Hematopoietic multipotent progenitor cell treated with erythropoietin and hydrocortisone succinate and interleukin-3 and kit ligand, for 15 days (in vitro differentiated cells): ENCODE data around the gene ABCG4.
"Not testable (repeated sequence)": the region's sequence is repeated elsewhere in the genome, so short reads cannot be mapped to it uniquely, and the experiment has no call there.

ENCODE experiments used
- DNase-seq: peaks from one replicate; pipeline ENCODE4 v3.0.0-alpha.2; 2015; ENCODE audit warnings: low spot score

The ABCG4 gene

DNA sequence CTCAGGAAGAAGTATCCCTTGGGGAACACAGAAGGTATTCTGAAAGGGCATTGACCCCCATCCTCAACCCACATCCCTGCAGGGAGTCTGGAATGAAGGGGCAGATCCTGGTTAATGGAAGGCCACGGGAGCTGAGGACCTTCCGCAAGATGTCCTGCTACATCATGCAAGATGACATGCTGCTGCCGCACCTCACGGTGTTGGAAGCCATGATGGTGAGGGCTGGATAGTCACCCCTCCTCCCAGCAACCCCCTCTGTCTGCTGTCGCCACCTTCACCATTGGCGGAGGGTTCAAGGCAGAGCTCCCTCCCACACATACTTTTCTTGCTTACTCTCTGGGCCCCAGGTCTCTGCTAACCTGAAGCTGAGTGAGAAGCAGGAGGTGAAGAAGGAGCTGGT is 5.3 kb downstream of the ABCG4 start:
- DNase-seq: no peak

DNA sequence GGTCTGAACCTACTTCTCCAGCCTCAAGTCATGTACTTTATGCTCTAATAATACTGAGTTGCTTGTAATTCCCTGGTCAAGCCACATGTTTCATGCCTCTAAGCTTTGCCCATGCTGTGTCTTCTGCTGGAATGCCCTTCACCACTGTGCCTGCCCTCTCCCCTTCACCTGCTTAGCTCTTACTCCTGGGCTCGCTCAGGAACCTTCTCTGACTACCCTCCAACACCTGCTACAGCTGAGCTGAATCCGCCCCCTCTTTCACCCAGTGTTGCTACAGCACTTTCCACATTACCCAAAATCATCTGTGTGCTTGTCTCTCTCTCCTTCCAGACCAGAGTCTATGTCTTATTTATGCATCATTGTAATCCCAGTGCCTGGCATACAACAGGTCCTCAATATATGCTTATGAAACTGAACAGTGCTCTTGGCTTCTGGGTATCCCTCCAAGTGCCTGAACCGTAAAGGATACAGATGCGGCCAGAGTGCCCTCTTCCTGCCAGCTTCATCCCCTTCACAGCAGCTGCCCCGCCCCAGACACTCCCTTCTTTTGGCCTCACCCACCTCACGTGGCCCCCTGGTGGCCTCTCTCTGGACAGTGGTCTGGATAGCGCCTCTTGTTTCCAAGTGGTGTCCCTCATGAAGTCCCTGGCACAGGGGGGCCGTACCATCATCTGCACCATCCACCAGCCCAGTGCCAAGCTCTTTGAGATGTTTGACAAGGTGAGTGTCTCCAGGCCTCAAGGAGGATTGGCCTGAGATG is 7.1 kb downstream of the ABCG4 start:
- peak; percentile 44 for DNase-seq

DNA sequence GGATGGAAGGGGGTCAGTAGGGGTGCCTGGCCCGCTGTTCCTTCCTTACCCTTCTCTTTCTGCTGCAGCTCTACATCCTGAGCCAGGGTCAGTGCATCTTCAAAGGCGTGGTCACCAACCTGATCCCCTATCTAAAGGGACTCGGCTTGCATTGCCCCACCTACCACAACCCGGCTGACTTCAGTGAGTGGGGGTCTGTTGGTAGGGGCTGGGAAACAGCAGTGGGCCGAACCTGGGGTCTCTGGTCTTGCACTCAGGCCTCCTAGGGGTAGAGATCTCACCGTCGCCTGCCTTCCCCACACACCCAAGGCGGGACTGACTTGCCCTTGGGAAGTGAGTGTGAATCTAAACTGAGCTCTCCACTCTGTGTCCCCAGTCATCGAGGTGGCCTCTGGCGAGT is 7.6 kb downstream of the ABCG4 start:
- no peak for DNase-seq

- no peak for DNase-seq
Observed at GRCh38 chr11:119157063-119157462, 8.2 kb downstream of the ABCG4 start.

- DNase-seq: no peak
Observed at GRCh38 chr11:119158467-119158866, 9.6 kb downstream of the ABCG4 start.

- no peak for DNase-seq
Observed at GRCh38 chr11:119160151-119160550, 11.3 kb downstream of the ABCG4 start.

GRCh38 chr11:119161871-119162270 is 13.0 kb downstream of the ABCG4 start:
- DNase-seq: no peak

- DNase-seq: no peak
Observed at GRCh38 chr11:119166368-119167076, 17.7 kb downstream of the ABCG4 start.

DNA sequence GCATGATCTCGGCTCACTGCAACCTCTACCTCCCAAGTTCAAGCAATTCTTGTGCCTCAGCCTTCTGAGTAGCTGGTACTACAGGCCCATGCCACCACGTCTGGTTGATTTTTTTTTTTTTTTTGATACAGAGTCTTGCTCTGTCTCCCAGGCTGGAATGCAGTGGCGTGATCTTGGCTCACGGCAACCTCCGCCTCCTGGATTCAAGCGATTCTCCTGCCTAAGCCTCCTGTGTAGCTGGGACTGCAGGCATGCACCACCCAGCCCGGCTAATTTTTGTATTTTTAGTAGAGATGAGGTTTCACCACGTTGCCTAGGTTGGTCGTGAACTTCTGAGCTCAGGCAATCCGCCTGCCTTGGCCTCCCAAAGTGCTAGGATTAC is 18.2 kb downstream of the ABCG4 start:
- DNase-seq: not testable (repeated sequence)

DNA sequence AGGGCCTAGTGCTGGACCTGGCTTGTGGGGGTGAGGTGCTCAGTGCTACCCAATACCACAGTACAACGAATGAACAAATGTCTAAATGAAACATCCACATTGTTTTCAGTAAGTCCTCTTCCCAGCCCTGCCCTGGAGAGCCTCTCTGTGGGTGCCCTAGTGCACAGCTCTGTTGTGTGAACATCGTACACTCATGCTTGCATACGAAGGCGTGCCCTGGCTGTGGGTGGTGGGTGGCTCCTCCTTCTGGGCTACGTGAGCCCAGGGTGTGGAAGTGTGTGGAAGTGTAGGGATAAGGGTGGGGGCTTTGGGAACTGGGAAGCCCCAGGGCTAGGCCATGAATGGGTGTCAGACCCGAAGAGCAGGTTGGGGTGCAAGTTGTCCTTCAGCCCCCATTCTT is 19.1 kb downstream of the ABCG4 start:
- DNase-seq: no peak

- peak; percentile 83 for DNase-seq
Observed at GRCh38 chr11:119168471-119169281, 19.8 kb downstream of the ABCG4 start, which contains the start of gene NLRX1. TSS of gene NLRX1 (plus strand) at chr11:119168725. CDS start at chr11:119171404, 2,679 bp downstream.

DNA sequence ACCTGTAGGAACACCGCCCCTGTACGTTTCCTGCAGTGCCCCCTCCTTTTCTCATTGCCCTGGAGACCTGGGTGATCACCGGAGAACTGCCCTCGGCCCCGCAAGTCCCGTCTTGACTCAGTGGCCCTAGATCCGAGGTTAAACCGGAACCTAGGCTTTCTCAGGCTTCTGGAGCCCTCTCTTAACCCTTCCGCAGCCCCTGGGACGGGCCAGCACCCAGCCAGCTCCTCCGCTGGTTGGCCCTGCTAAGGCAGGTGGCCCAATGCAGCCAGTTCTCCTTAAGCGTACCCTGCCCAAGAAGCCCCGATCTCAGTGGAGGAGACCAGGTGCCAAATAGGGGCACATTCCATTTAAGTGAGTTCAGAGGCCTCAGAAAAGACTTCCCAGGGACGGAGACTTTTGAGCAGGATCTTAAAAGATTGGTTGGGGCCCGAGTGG is 20.4 kb downstream of the ABCG4 start:
- no peak for DNase-seq

DNA sequence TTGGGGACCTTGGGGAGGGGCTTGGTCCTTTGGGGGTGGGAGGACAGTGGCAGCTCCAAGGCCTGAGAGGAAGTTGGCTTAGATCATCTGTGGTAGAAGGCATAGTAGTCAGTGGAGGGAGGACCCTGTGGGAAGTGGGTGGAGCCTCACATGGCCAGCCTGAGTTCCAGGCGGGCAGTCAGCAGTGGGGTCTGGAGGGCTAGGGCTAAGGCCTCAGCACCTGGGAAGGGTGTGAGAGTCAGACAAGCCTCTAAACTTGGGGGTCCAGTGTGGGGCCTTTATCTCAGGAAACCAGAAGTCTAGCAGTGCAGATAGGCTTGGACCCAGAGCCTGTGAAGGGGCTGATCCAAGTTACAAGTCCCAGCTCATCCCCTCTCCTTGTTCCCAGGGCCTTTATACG is 23.7 kb downstream of the ABCG4 start:
- DNase-seq: no peak

DNA sequence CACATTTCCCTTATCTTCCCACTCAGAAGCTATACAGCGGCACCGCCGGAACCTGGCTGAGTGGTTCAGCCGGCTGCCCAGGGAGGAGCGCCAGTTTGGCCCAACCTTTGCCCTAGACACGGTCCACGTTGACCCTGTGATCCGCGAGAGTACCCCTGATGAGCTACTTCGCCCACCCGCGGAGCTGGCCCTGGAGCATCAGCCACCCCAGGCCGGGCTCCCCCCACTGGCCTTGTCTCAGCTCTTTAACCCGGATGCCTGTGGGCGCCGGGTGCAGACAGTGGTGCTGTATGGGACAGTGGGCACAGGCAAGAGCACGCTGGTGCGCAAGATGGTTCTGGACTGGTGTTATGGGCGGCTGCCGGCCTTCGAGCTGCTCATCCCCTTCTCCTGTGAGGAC is 24.6 kb downstream of the ABCG4 start:
- no peak for DNase-seq

- DNase-seq: no peak
Observed at GRCh38 chr11:119175493-119176077, 26.7 kb downstream of the ABCG4 start.

GRCh38 chr11:119178166-119178680 is 29.4 kb downstream of the ABCG4 start:
- DNase-seq: no peak

DNA sequence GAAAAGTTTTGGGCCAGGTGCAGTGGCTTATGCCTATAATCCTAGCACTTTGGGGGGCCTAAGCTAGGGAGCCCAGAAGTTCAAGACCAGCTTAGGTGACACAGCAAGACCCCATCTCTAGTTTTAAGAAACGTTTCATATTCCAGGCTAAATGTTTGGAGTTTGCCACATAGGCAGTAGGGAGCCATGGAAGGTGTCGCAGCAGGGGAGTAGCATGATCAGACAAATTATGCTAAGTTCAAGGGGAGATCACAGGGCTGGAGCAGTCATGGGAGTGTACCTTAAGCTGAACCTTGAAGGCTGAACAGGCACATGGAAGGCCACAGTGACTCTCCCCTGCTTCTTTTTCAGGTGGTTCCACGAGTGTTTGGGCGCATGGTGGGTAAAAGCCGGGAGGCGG is 30.5 kb downstream of the ABCG4 start:
- DNase-seq: no peak

GRCh38 chr11:119179983-119180382 is 31.1 kb downstream of the ABCG4 start:
- DNase-seq: no peak

DNA sequence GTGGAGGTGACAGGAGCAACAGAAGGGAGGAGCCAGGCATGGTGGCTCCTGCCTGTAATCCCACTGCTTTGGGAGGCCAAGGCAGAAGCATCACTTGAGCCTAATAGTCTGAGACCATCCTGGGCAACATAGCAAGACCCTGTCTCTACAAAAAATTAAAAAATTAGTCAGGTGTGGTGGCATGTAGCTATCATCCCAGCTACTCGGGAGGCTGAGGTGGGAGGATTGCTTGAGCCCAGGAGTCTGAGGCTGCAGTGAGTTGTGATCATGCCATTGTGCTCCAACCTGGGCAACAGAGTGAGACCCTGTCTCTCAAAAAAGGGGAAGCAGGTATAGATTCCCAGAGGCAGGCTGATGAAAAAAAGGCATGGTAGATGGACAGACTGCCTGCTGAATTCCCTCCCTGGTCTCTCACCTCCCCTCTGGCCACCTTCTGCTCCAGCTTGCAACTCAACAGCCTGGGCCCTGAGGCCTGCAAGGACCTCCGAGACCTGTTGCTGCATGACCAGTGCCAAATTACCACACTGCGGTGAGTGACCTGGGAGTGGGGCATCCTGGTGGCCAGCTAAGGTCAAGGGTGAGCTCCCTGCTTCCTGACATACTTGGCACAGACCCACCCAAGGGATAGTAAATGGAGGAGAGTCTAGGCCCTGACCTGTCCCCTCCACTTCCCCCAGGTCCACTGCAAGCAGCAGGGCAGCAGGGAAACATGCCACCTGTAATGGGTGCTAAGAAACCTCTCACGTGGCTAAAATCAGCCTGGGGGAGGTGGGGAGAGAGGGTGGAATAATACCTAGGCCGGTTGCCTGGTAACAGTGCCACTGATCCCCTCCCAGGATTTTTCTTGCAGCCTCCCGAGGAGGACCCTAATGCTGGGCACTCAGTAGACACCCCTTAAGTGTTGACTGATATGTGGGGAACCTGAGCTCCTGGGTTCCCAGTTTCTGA is 32.2 kb downstream of the ABCG4 start:
- no peak for DNase-seq

- DNase-seq: no peak
Observed at GRCh38 chr11:119181677-119182412, 33.0 kb downstream of the ABCG4 start.
